Keratinocyte (primary cell): Measurements from ENCODE around the gene B3GNT4. TPM values are rescaled to one million over a fixed set of nuclear protein-coding genes. Genes with fewer than 3 reads are reported as not detected.

ENCODE experiments used
- DNase-seq: peaks from one replicate; pipeline ENCODE4 v3.0.0-alpha.2; 2011; ENCODE audit warnings: low read depth, missing footprints, low spot score
- FAIRE-seq: peaks from 2 replicates; lab custom pipeline; 2011; peaks lifted over from hg19 to GRCh38; lab: Jason Lieb, UNC
- H2AFZ ChIP-seq: 2 replicates; pipeline ENCODE4 v1.6.0; 2012; ENCODE audit warnings: low read length, control low read depth, inconsistent platforms; ENCODE audit not compliant: control insufficient read depth
- H3K27ac ChIP-seq: 2 replicates; pipeline ENCODE4 v1.5.1; 2011; ENCODE audit warnings: low read length; ENCODE audit not compliant: control insufficient read depth, insufficient read depth
- H3K27me3 ChIP-seq: 3 replicates; pipeline ENCODE4 v1.6.0; 2011; ENCODE audit warnings: low read length; ENCODE audit not compliant: control insufficient read depth, insufficient read depth; ENCODE audit errors: extremely low read depth
- H3K36me3 ChIP-seq, 2 experiments: 2 replicates in 1 of 2; 3 replicates in 1 of 2; pipeline ENCODE4 v1.5.1; 2011; ENCODE audit warnings: low read length in 2 of 2, mild to moderate bottlenecking in 1 of 2; ENCODE audit not compliant: control insufficient read depth in 2 of 2, insufficient read depth in 2 of 2; ENCODE audit errors: extremely low read depth in 1 of 2
- H3K4me1 ChIP-seq: 3 replicates; pipeline ENCODE4 v1.5.1; 2011; ENCODE audit warnings: low read length; ENCODE audit not compliant: control insufficient read depth, insufficient read depth; ENCODE audit errors: extremely low read depth
- H3K4me2 ChIP-seq: 3 replicates; pipeline ENCODE4 v1.6.0; 2011; ENCODE audit warnings: low read depth, low read length; ENCODE audit not compliant: control insufficient read depth, insufficient read depth; ENCODE audit errors: extremely low read depth
- H3K4me3 ChIP-seq, 3 experiments: fragments of 200-600 bp in 1 of 3; sonication (generic) in 1 of 3; 2 replicates in 2 of 3; 3 replicates in 1 of 3; pipeline ENCODE4 v1.5.1; 2011 to 2016; ENCODE audit warnings: low read length in 3 of 3, mild to moderate bottlenecking in 3 of 3, control low read depth in 2 of 3, inconsistent platforms in 1 of 3, low read depth in 1 of 3, mixed read lengths in 1 of 3, mixed run types in 1 of 3, moderate library complexity in 1 of 3; ENCODE audit not compliant: control insufficient read depth in 2 of 3, insufficient read depth in 2 of 3; ENCODE audit errors: extremely low read depth in 1 of 3
- H3K79me2 ChIP-seq: 2 replicates; pipeline ENCODE4 v1.6.0; 2012; ENCODE audit warnings: low read length; ENCODE audit not compliant: control insufficient read depth, insufficient read depth
- H3K9ac ChIP-seq: 3 replicates; pipeline ENCODE4 v1.6.0; 2011; ENCODE audit warnings: low read length; ENCODE audit not compliant: control insufficient read depth, insufficient read depth; ENCODE audit errors: extremely low read depth
- H3K9me1 ChIP-seq: 3 replicates; pipeline ENCODE4 v1.6.0; 2011; ENCODE audit warnings: low read length; ENCODE audit not compliant: control insufficient read depth, insufficient read depth; ENCODE audit errors: extremely low read depth
- H3K9me3 ChIP-seq: 2 replicates; pipeline ENCODE4 v1.5.1; 2012; ENCODE audit warnings: low read depth, low read length; ENCODE audit not compliant: control insufficient read depth
- H4K20me1 ChIP-seq: 3 replicates; pipeline ENCODE4 v1.6.0; 2011; ENCODE audit warnings: low read length; ENCODE audit not compliant: control insufficient read depth, insufficient read depth; ENCODE audit errors: extremely low read depth
- EZH2 ChIP-seq: IDR thresholded peaks from one replicate; pipeline ENCODE4 v1.6.1; 2012; ENCODE audit warnings: inconsistent platforms, mild to moderate bottlenecking, low read length, moderate library complexity
- dilution Hi-C: fragments of 300-500 bp; cut with MboI; formaldehyde crosslinking; loops from one replicate; pipeline ENCODE4 v1.7.0; 2020; ENCODE audit warnings: low sequenced_read_pairs; ENCODE audit not compliant: extremely low pct_ligation_motif_present
- polyA plus RNA-seq, 5 experiments: library from polyadenylated mRNA; depleted of rRNA in 3 of 5; stranded (reverse) in 3 of 5; stranded (forward) in 1 of 5; unstranded in 1 of 5; fragments of >200 nt; gene quantifications; 1 replicate in 1 of 5; 2 replicates in 3 of 5; 3 replicates in 1 of 5; pipeline versions ENCODE4 v1.2.1 to v1.2.3, GENCODE V29; 2011 to 2012; ENCODE audit warnings: missing spikeins in 2 of 5, low read depth in 1 of 5, low replicate concordance in 1 of 5
- TF ChIP-seq, protein P1 (sequence below), 3 experiments: IDR thresholded peaks in 1 of 3; conservative IDR thresholded peaks in 1 of 3; optimal IDR thresholded peaks in 1 of 3; 2 replicates in 2 of 3; 3 replicates in 1 of 3; pipeline versions ENCODE3 to v1.5.1; 2011; ENCODE audit warnings: low read length in 3 of 3, mild to moderate bottlenecking in 3 of 3, moderate library complexity in 2 of 3, control low read depth in 1 of 3, inconsistent platforms in 1 of 3; ENCODE audit not compliant: insufficient read depth in 2 of 3; ENCODE audit errors: extremely low read depth in 1 of 3

Gene B3GNT4
- polyA plus RNA-seq, 1 donor (not counting 4 experiments of a cell fraction or from before 2014, with no cell fraction given), result 1.7 TPM

DNA sequence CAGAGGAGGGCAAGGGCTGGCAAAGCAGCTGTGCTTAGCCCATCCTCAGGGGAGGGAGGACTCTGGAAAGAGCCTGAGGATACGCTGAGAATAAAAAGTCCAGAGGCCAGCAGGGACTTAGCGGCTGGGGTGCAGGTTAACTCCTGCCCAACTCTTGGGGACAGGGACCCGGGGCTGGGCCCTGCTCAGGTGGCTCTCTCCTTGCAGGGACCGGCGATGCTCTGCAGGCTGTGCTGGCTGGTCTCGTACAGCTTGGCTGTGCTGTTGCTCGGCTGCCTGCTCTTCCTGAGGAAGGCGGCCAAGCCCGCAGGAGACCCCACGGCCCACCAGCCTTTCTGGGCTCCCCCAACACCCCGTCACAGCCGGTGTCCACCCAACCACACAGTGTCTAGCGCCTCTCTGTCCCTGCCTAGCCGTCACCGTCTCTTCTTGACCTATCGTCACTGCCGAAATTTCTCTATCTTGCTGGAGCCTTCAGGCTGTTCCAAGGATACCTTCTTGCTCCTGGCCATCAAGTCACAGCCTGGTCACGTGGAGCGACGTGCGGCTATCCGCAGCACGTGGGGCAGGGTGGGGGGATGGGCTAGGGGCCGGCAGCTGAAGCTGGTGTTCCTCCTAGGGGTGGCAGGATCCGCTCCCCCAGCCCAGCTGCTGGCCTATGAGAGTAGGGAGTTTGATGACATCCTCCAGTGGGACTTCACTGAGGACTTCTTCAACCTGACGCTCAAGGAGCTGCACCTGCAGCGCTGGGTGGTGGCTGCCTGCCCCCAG, 2.8 kb downstream of the B3GNT4 start:
- Histone ChIP-seq H3K9ac (no peak overlapping the region), H3K27me3 (peaks cover 12% of the 10 kb centered on the region), H3K9me1 (no peaks in the 10 kb centered on the region), H3K9me3 (no peaks in the 10 kb centered on the region), H2AFZ (no peak overlapping the region), H3K4me2 (no peak overlapping the region), H3K79me2 (no peaks in the 10 kb centered on the region), H4K20me1 (no peaks in the 10 kb centered on the region), H3K4me3 (no peak overlapping the region), H3K36me3 (peaks cover 18% of the 10 kb centered on the region in 2 experiments), H3K27ac (no peak overlapping the region), H3K4me1 (peaks cover 3% of the 10 kb centered on the region)
- dilution Hi-C loops, result no loop called here
- DNase-seq, result no peak
- TF ChIP-seq EZH2, result no peak
- TF ChIP-seq, protein P1, sequence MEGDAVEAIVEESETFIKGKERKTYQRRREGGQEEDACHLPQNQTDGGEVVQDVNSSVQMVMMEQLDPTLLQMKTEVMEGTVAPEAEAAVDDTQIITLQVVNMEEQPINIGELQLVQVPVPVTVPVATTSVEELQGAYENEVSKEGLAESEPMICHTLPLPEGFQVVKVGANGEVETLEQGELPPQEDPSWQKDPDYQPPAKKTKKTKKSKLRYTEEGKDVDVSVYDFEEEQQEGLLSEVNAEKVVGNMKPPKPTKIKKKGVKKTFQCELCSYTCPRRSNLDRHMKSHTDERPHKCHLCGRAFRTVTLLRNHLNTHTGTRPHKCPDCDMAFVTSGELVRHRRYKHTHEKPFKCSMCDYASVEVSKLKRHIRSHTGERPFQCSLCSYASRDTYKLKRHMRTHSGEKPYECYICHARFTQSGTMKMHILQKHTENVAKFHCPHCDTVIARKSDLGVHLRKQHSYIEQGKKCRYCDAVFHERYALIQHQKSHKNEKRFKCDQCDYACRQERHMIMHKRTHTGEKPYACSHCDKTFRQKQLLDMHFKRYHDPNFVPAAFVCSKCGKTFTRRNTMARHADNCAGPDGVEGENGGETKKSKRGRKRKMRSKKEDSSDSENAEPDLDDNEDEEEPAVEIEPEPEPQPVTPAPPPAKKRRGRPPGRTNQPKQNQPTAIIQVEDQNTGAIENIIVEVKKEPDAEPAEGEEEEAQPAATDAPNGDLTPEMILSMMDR (optimal IDR thresholded peaks at IDR 0.05 in 1 of 3, IDR thresholded peaks at IDR 0.05 in 1 of 3, conservative IDR thresholded peaks at IDR 0.05 in 1 of 3; ENCODE audit: extremely low read depth in 1 of 3, insufficient read depth in 2 of 3, low read length in 3 of 3), result no peak
- no peak for FAIRE-seq

DNA sequence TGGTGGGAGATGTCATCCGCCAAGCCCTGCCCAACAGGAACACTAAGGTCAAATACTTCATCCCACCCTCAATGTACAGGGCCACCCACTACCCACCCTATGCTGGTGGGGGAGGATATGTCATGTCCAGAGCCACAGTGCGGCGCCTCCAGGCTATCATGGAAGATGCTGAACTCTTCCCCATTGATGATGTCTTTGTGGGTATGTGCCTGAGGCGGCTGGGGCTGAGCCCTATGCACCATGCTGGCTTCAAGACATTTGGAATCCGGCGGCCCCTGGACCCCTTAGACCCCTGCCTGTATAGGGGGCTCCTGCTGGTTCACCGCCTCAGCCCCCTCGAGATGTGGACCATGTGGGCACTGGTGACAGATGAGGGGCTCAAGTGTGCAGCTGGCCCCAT, 3.5 kb downstream of the B3GNT4 start:
- H2AFZ ChIP-seq, result no peak overlapping the region
- peaks cover 21 to 23% of the 10 kb centered on the region in 2 experiments for H3K36me3 ChIP-seq
- no peak overlapping the region for H3K27ac ChIP-seq
- TF ChIP-seq, protein P1 (optimal IDR thresholded peaks at IDR 0.05 in 1 of 3, IDR thresholded peaks at IDR 0.05 in 1 of 3, conservative IDR thresholded peaks at IDR 0.05 in 1 of 3; ENCODE audit: extremely low read depth in 1 of 3, insufficient read depth in 2 of 3, low read length in 3 of 3), result no peak
- no peak for TF ChIP-seq EZH2
- H3K79me2 ChIP-seq, result no peaks in the 10 kb centered on the region
- H3K9ac ChIP-seq, result no peak overlapping the region
- no peaks in the 10 kb centered on the region for H3K9me3 ChIP-seq
- peaks cover 12% of the 10 kb centered on the region for H3K27me3 ChIP-seq
- H4K20me1 ChIP-seq, result no peaks in the 10 kb centered on the region
- no peak for DNase-seq
- dilution Hi-C loops, result no loop called here
- H3K9me1 ChIP-seq, result no peaks in the 10 kb centered on the region
- no peak overlapping the region for H3K4me2 ChIP-seq
- no peak for FAIRE-seq
- H3K4me1 ChIP-seq, result peaks cover 3% of the 10 kb centered on the region
- no peak overlapping the region for H3K4me3 ChIP-seq
